DOHH2 (cell line): ENCODE results near the gene DIP2C.

Source experiments
- CTCF ChIP-seq: fragments of 200-600 bp; sonication (generic); IDR thresholded peaks from one replicate; pipeline ENCODE4 v1.5.1; 2014; ENCODE audit warnings: antibody characterized with exemption, mild to moderate bottlenecking, low read depth, low read length; ENCODE audit not compliant: poor library complexity, severe bottlenecking
- EZH2phosphoT487 ChIP-seq: fragments of 200-600 bp; sonication (generic); IDR thresholded peaks from 2 replicates; pipeline ENCODE4 v1.6.1; 2017; ENCODE audit warnings: borderline replicate concordance, mild to moderate bottlenecking, antibody characterized with exemption, low read length, moderate library complexity, mixed read lengths

- no peak for TF ChIP-seq CTCF
- TF ChIP-seq EZH2phosphoT487: no peak
Observed at GRCh38 chr10:474406-474805, 215.1 kb downstream of the DIP2C start.
